Loucy (cell line): ENCODE measurements around the gene FGF5.

Experiments
- H2AFZ ChIP-seq: fragments of 200-600 bp; sonication (generic); 2 replicates; pipeline ENCODE4 v1.6.0; 2016; ENCODE audit warnings: antibody characterized with exemption, mild to moderate bottlenecking, low read length, moderate library complexity
- H3F3A ChIP-seq: fragments of 200-600 bp; 2 replicates; pipeline ENCODE4 v1.6.0; 2016; ENCODE audit warnings: antibody characterized with exemption, low read depth, mild to moderate bottlenecking
- H3K27me3 ChIP-seq: fragments of 200-600 bp; sonication (generic); 2 replicates; pipeline ENCODE4 v1.6.1; 2014; ENCODE audit warnings: low read length, mild to moderate bottlenecking; ENCODE audit not compliant: insufficient read depth, poor library complexity, severe bottlenecking
- H3K36me3 ChIP-seq: fragments of 200-600 bp; sonication (generic); 2 replicates; pipeline ENCODE4 v1.6.1; 2016; ENCODE audit warnings: low read length; ENCODE audit not compliant: insufficient read depth
- H3K4me1 ChIP-seq: fragments of 200-600 bp; sonication (generic); 2 replicates; pipeline ENCODE4 v1.5.1; 2014; ENCODE audit warnings: low read length, mild to moderate bottlenecking; ENCODE audit not compliant: insufficient read depth, poor library complexity, severe bottlenecking
- H3K4me2 ChIP-seq: fragments of 200-600 bp; sonication (generic); 2 replicates; pipeline ENCODE4 v1.6.0; 2014; ENCODE audit warnings: antibody characterized with exemption, low read length, low read depth, mild to moderate bottlenecking; ENCODE audit not compliant: poor library complexity, severe bottlenecking
- H3K4me3 ChIP-seq: fragments of 200-600 bp; sonication (generic); 2 replicates; pipeline ENCODE4 v1.5.1; 2014; ENCODE audit warnings: low read length, mild to moderate bottlenecking, mixed read lengths; ENCODE audit not compliant: poor library complexity, severe bottlenecking
- H3K79me2 ChIP-seq: fragments of 200-600 bp; sonication (generic); 2 replicates; pipeline ENCODE4 v1.6.1; 2014; ENCODE audit warnings: low read length; ENCODE audit not compliant: insufficient read depth
- H3K9ac ChIP-seq: fragments of 200-600 bp; sonication (generic); 2 replicates; pipeline ENCODE4 v1.6.0; 2014; ENCODE audit warnings: mild to moderate bottlenecking, low read depth, low read length, moderate library complexity; ENCODE audit not compliant: poor library complexity, severe bottlenecking
- H3K9me2 ChIP-seq: fragments of 200-600 bp; sonication (generic); replicated peaks from 2 replicates; pipeline ENCODE4 v1.6.1; 2016; ENCODE audit warnings: low read depth, low read length, mixed read lengths
- H3K9me3 ChIP-seq: fragments of 200-600 bp; sonication (generic); 2 replicates; pipeline ENCODE4 v1.6.1; 2014; ENCODE audit warnings: mild to moderate bottlenecking, antibody characterized with exemption, low read length, low read depth; ENCODE audit not compliant: insufficient read depth
- H4K20me1 ChIP-seq: fragments of 200-600 bp; sonication (generic); 2 replicates; pipeline ENCODE4 v1.6.0; 2014; ENCODE audit warnings: antibody characterized with exemption, low read length, mild to moderate bottlenecking; ENCODE audit not compliant: insufficient read depth, poor library complexity, severe bottlenecking
- EZH2phosphoT487 ChIP-seq: fragments of 200-600 bp; IDR thresholded peaks from 2 replicates; pipeline ENCODE4 v1.6.1; 2018; ENCODE audit warnings: antibody characterized with exemption, mild to moderate bottlenecking, moderate library complexity, borderline replicate concordance
- TF ChIP-seq, protein P1 (sequence below): fragments of 200-600 bp; sonication (generic); conservative IDR thresholded peaks from 2 replicates; pipeline ENCODE4 v1.5.1; 2014; ENCODE audit warnings: mild to moderate bottlenecking, antibody characterized with exemption, low read length

The FGF5 gene

DNA sequence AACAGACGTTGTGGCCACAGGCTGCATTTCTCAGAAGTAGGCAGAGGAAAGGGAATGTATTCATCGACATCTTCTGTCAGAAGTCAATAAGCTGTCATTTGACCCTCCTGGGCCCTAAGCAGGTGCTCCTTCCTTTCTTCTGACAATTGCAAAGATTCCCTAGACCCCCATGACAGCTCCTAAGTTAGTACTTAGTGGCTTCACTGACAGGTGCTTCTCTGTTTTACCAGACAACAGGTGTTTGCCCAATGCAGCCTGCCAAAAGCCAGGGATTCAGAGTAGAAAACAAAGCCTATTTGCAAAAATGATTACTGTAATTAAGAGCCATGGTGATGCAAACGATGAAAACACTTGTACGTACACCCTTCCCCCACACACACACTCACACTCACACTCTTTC, 7.5 kb upstream of the FGF5 start:
- TF ChIP-seq, protein P1, sequence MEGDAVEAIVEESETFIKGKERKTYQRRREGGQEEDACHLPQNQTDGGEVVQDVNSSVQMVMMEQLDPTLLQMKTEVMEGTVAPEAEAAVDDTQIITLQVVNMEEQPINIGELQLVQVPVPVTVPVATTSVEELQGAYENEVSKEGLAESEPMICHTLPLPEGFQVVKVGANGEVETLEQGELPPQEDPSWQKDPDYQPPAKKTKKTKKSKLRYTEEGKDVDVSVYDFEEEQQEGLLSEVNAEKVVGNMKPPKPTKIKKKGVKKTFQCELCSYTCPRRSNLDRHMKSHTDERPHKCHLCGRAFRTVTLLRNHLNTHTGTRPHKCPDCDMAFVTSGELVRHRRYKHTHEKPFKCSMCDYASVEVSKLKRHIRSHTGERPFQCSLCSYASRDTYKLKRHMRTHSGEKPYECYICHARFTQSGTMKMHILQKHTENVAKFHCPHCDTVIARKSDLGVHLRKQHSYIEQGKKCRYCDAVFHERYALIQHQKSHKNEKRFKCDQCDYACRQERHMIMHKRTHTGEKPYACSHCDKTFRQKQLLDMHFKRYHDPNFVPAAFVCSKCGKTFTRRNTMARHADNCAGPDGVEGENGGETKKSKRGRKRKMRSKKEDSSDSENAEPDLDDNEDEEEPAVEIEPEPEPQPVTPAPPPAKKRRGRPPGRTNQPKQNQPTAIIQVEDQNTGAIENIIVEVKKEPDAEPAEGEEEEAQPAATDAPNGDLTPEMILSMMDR: no peak
- TF ChIP-seq EZH2phosphoT487: no peak
- Histone ChIP-seq H3F3A (no peaks in the 10 kb centered on the region), H4K20me1 (no peaks in the 10 kb centered on the region), H3K9me3 (no peaks in the 10 kb centered on the region), H3K36me3 (no peaks in the 10 kb centered on the region), H3K4me2 (no peak overlapping the region), H3K27me3 (peaks cover 4% of the 10 kb centered on the region), H2AFZ (no peak overlapping the region), H3K79me2 (no peaks in the 10 kb centered on the region), H3K9me2 (no peaks in the 10 kb centered on the region), H3K4me1 (no peaks in the 10 kb centered on the region), H3K9ac (no peak overlapping the region), H3K4me3 (no peak overlapping the region)

- no peak overlapping the region for H2AFZ ChIP-seq
- TF ChIP-seq, protein P1: no peak
- no peak for TF ChIP-seq EZH2phosphoT487
- H3K27me3 ChIP-seq: peaks cover 9% of the 10 kb centered on the region
These were observed 6.6 kb upstream of the FGF5 start for GRCh38 chr4:80259817-80260216.

GRCh38 chr4:80261989-80262600, 4.4 kb upstream of the FGF5 start:
- no peaks in the 10 kb centered on the region for H3K36me3 ChIP-seq
- peaks cover 6% of the 10 kb centered on the region for H3K27me3 ChIP-seq
- TF ChIP-seq, protein P1: no peak
- TF ChIP-seq EZH2phosphoT487: no peak
- no peaks in the 10 kb centered on the region for H3K79me2 ChIP-seq
- H3K9me2 ChIP-seq: no peaks in the 10 kb centered on the region
- no peaks in the 10 kb centered on the region for H3K9me3 ChIP-seq
- no peak overlapping the region for H3K4me3 ChIP-seq
- H3F3A ChIP-seq: no peaks in the 10 kb centered on the region
- H3K4me1 ChIP-seq: no peaks in the 10 kb centered on the region
- H2AFZ ChIP-seq: no peak overlapping the region
- H3K4me2 ChIP-seq: no peak overlapping the region
- no peaks in the 10 kb centered on the region for H4K20me1 ChIP-seq
- H3K9ac ChIP-seq: no peak overlapping the region

More at GRCh38 chr4:80259817-80260216, 6.6 kb upstream of the FGF5 start:
- Histone ChIP-seq H3F3A (no peaks in the 10 kb centered on the region), H3K9me2 (no peaks in the 10 kb centered on the region), H3K4me2 (no peak overlapping the region), H3K9me3 (no peaks in the 10 kb centered on the region), H3K9ac (no peak overlapping the region), H3K79me2 (no peaks in the 10 kb centered on the region), H3K4me1 (no peaks in the 10 kb centered on the region), H3K4me3 (no peak overlapping the region), H3K36me3 (no peaks in the 10 kb centered on the region), H4K20me1 (no peaks in the 10 kb centered on the region)
